Kidney glomerular epithelial cell (primary cell): ENCODE data around the gene TMEM203.

Experiments
- DNase-seq: peaks from one replicate; lab custom pipeline; 2025; lab: John Stamatoyannopoulos, UW

The TMEM203 gene

GRCh38 chr9:137229903-137230704, 24.7 kb upstream of the TMEM203 start:
- no peak for DNase-seq

GRCh38 chr9:137228968-137229896, 23.8 kb upstream of the TMEM203 start:
- no peak for DNase-seq

GRCh38 chr9:137228506-137228967, 23.1 kb upstream of the TMEM203 start:
- DNase-seq, result no peak

GRCh38 chr9:137227853-137228505, 22.5 kb upstream of the TMEM203 start:
- DNase-seq, result no peak

GRCh38 chr9:137227054-137227852, 21.8 kb upstream of the TMEM203 start, which contains the start of gene RNF224:
Gene RNF224 (plus strand): TSS chr9:137227502. CDS start chr9:137228336, 834 bp downstream.
- peak; percentile 71 for DNase-seq

GRCh38 chr9:137226338-137227053, 21.0 kb upstream of the TMEM203 start:
- no peak for DNase-seq

- no peak for DNase-seq
These were observed 20.4 kb upstream of the TMEM203 start for GRCh38 chr9:137225699-137226331.

GRCh38 chr9:137224830-137225694, 19.6 kb upstream of the TMEM203 start, which contains the start of gene CYSRT1:
Gene CYSRT1 (plus strand): TSS chr9:137225174. CDS start chr9:137225622, 448 bp downstream.
- DNase-seq, result no peak

GRCh38 chr9:137223078-137223970, 17.9 kb upstream of the TMEM203 start:
- DNase-seq, result peak; percentile 93

- no peak for DNase-seq
These were observed 17.0 kb upstream of the TMEM203 start, which contains the start of gene RNF208 for GRCh38 chr9:137222190-137223077. Gene RNF208 (minus strand): TSS chr9:137222240. CDS start chr9:137221212, 1,028 bp downstream.

GRCh38 chr9:137221506-137222111, 16.2 kb upstream of the TMEM203 start:
- DNase-seq, result no peak

GRCh38 chr9:137221095-137221505, 15.7 kb upstream of the TMEM203 start:
- DNase-seq, result no peak

- no peak for DNase-seq
These were observed 15.1 kb upstream of the TMEM203 start for GRCh38 chr9:137220317-137221094.

- no peak for DNase-seq
These were observed 14.4 kb upstream of the TMEM203 start for GRCh38 chr9:137219757-137220316.

- peak; percentile 24 for DNase-seq
These were observed 13.4 kb upstream of the TMEM203 start for GRCh38 chr9:137218754-137219271.
